Stimulated activated CD8-positive, alpha-beta memory T cell treated with anti-CD3 and anti-CD28 coated beads, Interleukin-2, amount 100 ng/mL, for 48 hours (primary cell): Measurements from ENCODE around the gene MR1.
A peak's percentile ranks its signal among the peaks of the same experiment; 100 is the strongest.

Experiments used
- DNase-seq, 2 donors: peaks; one replicate each; pipeline ENCODE4 v3.0.0-alpha.2; 2020; ENCODE audit warnings: low read depth in 2 of 2

Gene MR1

GRCh38 chr1:181091309-181092040 is 57.7 kb downstream of the MR1 start:
- no peak for DNase-seq

DNA sequence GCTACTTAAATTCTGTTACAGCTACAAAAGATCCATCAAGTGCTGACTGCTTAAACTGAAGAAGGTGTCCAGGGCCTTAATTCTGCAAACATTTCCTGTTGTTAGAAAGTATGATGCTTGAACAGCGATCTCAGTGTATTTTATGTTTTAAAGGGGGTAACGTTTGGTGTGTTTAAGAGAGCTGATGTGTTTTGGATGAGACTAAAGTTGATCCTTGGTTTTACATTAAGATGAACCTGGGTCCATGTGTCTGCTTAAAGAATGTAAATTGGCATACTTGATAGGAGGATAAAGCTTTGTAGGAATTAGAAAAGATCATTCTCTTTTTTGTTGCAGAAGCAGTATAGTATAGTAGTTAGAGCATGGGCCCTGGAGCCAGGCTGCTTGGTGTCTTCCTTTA is 58.3 kb downstream of the MR1 start:
- no peak for DNase-seq

DNA sequence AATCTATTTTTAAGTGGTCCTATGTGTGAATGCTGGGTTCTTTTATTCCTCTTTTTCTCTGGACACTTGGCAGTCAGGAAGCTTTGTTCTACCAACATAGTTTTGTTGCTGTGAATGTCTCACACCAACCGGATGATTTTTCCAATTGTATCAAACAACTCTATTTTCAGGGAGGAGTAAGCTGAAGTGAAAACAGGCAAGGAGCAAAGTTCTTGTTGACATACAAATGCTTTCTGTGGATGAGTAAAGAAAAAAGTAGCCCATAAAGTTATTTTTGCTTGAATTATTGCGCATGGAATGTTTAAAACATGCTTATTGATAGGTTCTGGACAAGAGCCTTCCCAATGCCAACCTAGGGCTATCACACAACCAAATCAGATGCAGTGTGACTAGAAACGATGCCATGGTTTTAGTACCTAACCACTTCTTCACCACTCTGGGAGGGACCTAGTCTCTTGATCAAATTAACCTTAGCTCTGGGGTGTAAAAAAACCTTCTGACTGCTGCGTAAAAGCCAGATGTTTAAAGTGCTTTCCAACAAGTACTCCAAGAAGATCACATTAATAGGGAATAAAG is 59.2 kb downstream of the MR1 start:
- DNase-seq = no peak

- no peak for DNase-seq
These were observed 60.8 kb downstream of the MR1 start for GRCh38 chr1:181094416-181095212.

DNA sequence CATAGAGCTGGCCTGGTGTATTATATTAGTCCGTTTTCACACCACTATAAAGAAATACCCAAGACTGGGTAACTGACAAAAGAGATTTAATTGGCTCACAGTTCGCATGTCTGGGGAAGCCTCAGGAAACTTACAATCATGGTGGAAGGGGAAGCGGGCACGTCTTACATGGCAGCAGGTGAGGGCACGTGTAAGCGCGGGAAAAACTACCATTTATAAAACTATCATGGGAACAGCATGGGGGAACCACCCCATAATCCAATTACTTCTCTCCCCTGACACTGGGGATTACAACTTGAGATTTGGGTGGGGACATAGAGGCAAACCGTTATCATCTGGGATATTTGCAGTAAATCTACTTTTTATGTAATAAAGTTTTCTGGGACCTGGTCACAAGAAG is 61.5 kb downstream of the MR1 start:
- DNase-seq = no peak

DNA sequence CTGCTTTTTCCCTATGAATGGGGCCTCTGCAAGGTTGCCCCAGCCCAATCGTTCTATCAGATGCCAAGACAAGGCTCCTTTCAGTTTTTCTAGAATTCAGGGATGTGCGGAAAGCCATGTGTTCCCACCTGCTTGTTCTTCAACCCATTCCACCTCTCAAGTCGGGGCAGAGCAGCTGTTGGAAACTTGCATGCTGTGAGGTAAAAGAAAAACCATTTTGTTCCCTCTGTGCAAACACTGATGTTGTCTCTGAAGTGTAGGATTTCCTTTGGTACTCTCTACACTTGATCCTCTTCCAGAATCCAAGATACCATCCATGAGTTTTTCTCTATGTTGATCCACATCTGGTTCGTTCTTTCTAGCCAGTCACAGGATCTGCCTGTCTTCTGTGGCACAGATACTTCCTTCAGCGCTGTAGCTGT is 62.0 kb downstream of the MR1 start:
- DNase-seq = no peak

GRCh38 chr1:181097242-181097641 is 63.5 kb downstream of the MR1 start:
- no peak for DNase-seq

DNA sequence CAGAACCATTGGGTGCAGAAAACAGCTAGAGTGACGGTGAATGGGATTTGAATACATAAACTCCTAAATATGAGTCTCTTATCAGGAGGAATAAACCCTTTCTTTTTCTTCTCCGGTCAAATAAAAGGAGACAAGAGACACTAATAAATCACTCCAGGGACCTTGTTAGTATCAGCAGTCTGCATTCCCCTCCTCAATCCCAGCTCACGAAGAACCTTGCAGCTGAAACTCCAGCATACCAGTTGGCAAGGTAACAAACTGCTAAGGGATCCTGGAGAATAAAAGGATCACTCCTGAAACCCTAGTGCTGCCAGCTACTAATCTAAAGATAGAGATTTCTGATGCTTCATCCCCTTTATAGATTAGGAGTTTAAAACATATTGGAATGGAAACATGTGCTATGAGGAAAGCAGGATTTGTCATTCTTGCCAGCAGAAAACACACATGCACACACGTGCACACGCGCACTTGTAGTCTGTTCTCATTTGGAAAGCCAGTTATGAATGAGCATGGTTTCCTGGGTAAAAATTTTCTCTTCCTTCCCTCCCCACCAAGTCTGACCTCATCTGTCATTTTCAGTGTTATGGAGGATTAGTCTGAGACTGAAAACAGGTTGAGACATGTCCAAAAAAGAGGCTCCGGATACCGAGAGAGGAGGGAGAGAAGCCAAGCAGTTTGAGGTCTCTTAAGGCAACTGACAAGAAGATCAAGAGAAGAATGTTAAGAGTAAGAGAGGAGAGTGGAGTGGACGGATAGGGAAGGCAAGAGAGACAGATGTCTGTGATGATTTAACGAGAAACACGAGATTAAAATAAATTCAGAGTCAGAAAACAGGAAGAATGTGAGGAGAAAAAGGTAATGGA is 65.6 kb downstream of the MR1 start:
- DNase-seq = peak in 1 of 2 donors; percentile 26

- peak in 1 of 2 donors; percentile 19 for DNase-seq
These were observed 66.5 kb downstream of the MR1 start for GRCh38 chr1:181100015-181100905.

DNA sequence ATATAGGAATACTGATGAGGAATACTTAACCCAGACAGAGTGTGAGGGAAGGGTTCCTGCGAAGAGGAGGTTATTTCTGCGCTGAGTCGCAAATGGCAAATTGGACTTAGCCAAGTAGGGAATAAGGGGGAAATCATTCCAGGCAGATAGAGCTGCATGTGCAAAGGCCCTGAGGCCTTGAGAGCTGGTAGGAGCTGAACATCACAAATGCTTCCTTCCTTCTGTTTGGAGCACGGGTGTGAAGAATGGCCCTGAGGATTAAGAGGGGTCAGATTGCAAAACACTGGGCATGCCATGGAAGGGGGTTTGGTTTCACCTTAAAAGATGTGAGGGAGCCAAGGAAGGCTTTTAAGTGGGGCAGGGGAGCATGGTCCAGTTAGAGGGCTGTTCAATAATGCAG is 67.2 kb downstream of the MR1 start:
- no peak for DNase-seq

GRCh38 chr1:181101581-181102226 is 67.9 kb downstream of the MR1 start:
- DNase-seq = no peak

- DNase-seq = no peak
These were observed 69.1 kb downstream of the MR1 start for GRCh38 chr1:181102841-181103240.

DNA sequence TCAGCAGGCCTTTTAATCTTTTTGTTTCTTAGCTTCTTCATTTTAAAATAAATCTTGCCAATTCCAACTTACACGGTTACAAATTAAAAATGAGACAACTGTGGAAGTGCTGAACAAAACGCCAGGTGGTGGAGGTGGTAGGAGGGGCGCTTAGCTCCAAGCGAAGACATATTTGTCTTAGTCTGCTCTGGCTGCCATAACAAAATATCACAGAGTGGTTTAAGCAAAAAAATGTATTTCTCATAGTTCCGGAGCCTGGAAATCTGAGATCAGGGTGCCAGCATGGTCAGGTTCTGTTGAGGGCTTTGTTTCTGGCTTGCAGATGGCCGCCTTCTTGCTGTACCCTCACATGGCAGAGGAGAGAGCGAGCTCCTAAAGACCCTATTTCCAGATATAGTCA is 69.6 kb downstream of the MR1 start:
- DNase-seq = no peak

- DNase-seq = no peak
These were observed 70.4 kb downstream of the MR1 start for GRCh38 chr1:181104042-181104789.

DNA sequence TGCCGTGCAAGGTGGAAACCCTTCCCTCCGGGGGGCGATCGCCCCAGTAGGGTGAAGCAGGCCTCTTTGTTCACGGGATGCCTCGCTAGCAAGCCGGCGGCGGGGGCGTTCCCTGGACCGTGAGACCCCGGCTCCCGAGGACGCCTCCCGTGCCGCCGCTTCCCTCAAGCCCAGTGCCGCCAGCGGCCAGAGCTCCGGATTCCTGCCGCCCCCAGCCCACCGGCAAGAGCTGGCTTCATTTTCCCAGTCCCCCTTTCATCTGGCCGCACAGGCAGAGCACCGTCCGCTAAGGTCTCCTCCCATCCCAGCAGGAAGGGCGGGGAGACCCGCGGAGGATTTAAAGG is 71.0 kb downstream of the MR1 start:
- DNase-seq = peak; percentile 17 to 29

DNA sequence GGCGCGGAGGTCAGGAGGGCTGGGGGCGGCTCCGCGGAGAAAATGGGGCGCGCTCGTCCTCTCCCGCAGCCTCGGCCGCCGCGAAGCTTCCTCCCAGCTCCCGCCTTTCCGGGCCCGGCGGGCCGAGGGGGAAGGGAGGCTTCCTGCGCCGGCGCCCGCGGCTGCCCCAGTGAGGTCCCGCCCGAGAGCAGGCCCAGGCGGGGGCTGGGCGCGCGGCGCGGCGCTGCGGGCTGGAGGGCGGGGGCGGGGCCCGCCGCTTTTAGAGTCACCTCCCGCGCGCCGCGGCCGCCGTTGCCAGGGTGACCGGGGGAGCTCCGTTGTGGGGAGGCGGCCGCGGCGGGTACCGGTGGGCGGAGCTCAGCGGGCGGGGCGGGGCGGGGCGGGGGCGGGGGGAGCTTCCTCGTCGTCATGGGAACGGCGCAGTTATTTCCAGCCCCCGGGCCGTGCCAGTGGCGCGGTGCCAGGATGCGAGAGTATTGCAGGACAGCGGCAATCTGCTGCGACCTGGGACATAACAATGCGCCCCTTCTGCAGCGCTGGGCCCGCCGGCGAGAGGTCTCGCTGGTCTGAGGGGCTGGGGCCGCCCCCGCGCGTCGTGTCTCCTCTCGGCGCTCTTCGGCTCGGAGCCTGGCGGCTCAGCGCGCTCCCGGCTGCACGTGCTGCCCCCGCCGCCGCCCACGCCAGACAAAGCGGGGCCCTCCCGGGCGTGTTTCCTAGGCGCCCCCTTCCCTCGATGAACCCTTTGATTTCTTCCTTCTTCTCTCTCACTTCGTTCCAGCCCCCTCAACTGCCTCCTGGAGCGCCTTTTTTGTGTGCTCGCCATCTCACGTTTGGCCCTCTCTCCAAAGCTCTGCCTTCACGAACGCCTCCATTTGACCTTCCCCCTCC is 71.6 kb downstream of the MR1 start:
- DNase-seq = peak; percentile 83 to 93

GRCh38 chr1:181106022-181106312 is 72.2 kb downstream of the MR1 start:
- no peak for DNase-seq

GRCh38 chr1:181106479-181106878 is 72.7 kb downstream of the MR1 start:
- no peak for DNase-seq

DNA sequence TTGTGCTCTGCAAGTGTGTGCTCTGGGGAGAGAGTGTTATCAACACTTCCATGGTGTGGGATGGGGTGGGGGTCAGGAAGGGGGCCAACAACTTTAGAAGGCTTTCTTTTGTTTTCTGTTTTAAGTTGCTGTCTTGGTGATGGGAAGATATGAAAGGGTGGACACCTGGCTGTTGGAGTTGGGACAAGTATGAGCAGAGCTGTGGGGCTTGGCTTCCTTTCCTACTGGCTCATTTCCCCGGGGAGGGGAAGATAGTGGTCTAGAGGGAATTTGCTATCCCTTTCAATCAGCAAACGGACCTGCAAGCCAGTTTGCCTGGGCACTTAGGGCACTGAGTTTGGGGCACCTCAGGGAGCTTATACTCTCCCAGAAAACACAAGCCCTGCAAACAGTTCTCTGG is 73.9 kb downstream of the MR1 start:
- DNase-seq = no peak
